Neuronal stem cell (in vitro differentiated cells): ENCODE results near the gene SLC17A9.

Experiments used
- DNase-seq: peaks from one replicate; pipeline ENCODE4 v3.0.0-alpha.2; 2013; ENCODE audit warnings: low spot score
- H2AFZ ChIP-seq: one replicate; pipeline ENCODE4 v1.6.1; 2013; ENCODE audit warnings: mild to moderate bottlenecking, low read length, inconsistent platforms
- H2AK5ac ChIP-seq: 2 replicates; pipeline ENCODE4 v1.6.1; 2013; ENCODE audit warnings: low read depth, mild to moderate bottlenecking, inconsistent platforms, low read length, moderate library complexity, mixed read lengths
- H2BK120ac ChIP-seq: 2 replicates; pipeline ENCODE4 v1.6.1; 2013; ENCODE audit warnings: low read depth, mild to moderate bottlenecking, inconsistent platforms, low read length, moderate library complexity, mixed read lengths
- H2BK12ac ChIP-seq: one replicate; pipeline ENCODE4 v1.6.1; 2013; ENCODE audit warnings: low read length, inconsistent platforms
- H2BK15ac ChIP-seq: 2 replicates; pipeline ENCODE4 v1.6.1; 2013; ENCODE audit warnings: mild to moderate bottlenecking, low read length, inconsistent platforms, mixed read lengths
- H2BK5ac ChIP-seq: one replicate; pipeline ENCODE4 v1.6.1; 2013; ENCODE audit warnings: inconsistent platforms, mild to moderate bottlenecking, low read length, moderate library complexity
- H3K14ac ChIP-seq: one replicate; pipeline ENCODE4 v1.6.1; 2013; ENCODE audit warnings: low read length, inconsistent platforms
- H3K18ac ChIP-seq: 2 replicates; pipeline ENCODE4 v1.6.1; 2013; ENCODE audit warnings: low read length, inconsistent platforms
- H3K23ac ChIP-seq: 2 replicates; pipeline ENCODE4 v1.6.1; 2013; ENCODE audit warnings: low read depth, mild to moderate bottlenecking, mixed read lengths, low read length, inconsistent platforms; ENCODE audit not compliant: poor library complexity
- H3K27ac ChIP-seq: replicated peaks from 3 replicates; pipeline ENCODE4 v1.5.1; 2013; ENCODE audit warnings: low read length, inconsistent platforms
- H3K27me3 ChIP-seq, 3 experiments: 2 replicates each; pipeline ENCODE4 v1.6.1; 2013; ENCODE audit warnings: low read length in 3 of 3, mild to moderate bottlenecking in 2 of 3, inconsistent platforms in 1 of 3, low read depth in 1 of 3, mixed read lengths in 1 of 3, moderate library complexity in 1 of 3; ENCODE audit not compliant: control insufficient read depth in 3 of 3, insufficient read depth in 3 of 3
- H3K36me3 ChIP-seq, 2 donors: replicated peaks in 1 of 2; 2 replicates each; pipeline ENCODE4 v1.6.1; 2013; ENCODE audit warnings: low read length in 2 of 2; ENCODE audit not compliant: control insufficient read depth in 2 of 2, insufficient read depth in 2 of 2
- H3K4ac ChIP-seq: 2 replicates; pipeline ENCODE4 v1.6.1; 2013; ENCODE audit warnings: inconsistent platforms, mild to moderate bottlenecking, low read length, moderate library complexity
- H3K4me1 ChIP-seq, 2 donors: 1 replicate in 1 of 2; 2 replicates in 1 of 2; pipeline ENCODE4 v1.6.1; 2013; ENCODE audit warnings: low read length in 2 of 2, low read depth in 1 of 2; ENCODE audit not compliant: control insufficient read depth in 2 of 2, insufficient read depth in 1 of 2
- H3K4me2 ChIP-seq: one replicate; pipeline ENCODE4 v1.6.1; 2013; ENCODE audit warnings: mild to moderate bottlenecking, low read length, inconsistent platforms; ENCODE audit not compliant: insufficient read depth, poor library complexity, severe bottlenecking
- H3K4me3 ChIP-seq, 2 donors: 2 replicates each; pipeline ENCODE4 v1.5.1; 2013; ENCODE audit warnings: low read length in 2 of 2, mild to moderate bottlenecking in 2 of 2, inconsistent platforms in 1 of 2, moderate library complexity in 1 of 2
- H3K79me1 ChIP-seq: one replicate; pipeline ENCODE4 v1.6.1; 2013; ENCODE audit warnings: low read depth, mild to moderate bottlenecking, inconsistent platforms, low read length, moderate library complexity
- H3K9ac ChIP-seq: one replicate; pipeline ENCODE4 v1.6.1; 2013; ENCODE audit warnings: mild to moderate bottlenecking, low read depth, low read length, inconsistent platforms; ENCODE audit not compliant: poor library complexity
- H3K9me3 ChIP-seq, 2 donors: replicated peaks in 1 of 2; 2 replicates each; pipeline versions ENCODE3 to v1.6.1; 2013; ENCODE audit warnings: low read length in 2 of 2, mild to moderate bottlenecking in 2 of 2, inconsistent platforms in 1 of 2, low read depth in 1 of 2, mixed read lengths in 1 of 2, moderate library complexity in 1 of 2; ENCODE audit not compliant: control insufficient read depth in 2 of 2, insufficient read depth in 1 of 2
- H4K8ac ChIP-seq: one replicate; pipeline ENCODE4 v1.6.1; 2013; ENCODE audit warnings: low read depth, mild to moderate bottlenecking, inconsistent platforms, low read length, moderate library complexity
- H4K91ac ChIP-seq: one replicate; pipeline ENCODE4 v1.6.1; 2013; ENCODE audit warnings: low read length, low read depth, mild to moderate bottlenecking, inconsistent platforms; ENCODE audit not compliant: poor library complexity
- WGBS, 2 donors: extraction: QIAGEN DNeasy Blood & Tissue Kit; methylation state at CpG; one replicate each; pipeline ENCODE4 v1.1.7; 2013; ENCODE audit warnings: missing lambda C conversion rate in 2 of 2, mixed read lengths in 1 of 2; ENCODE audit not compliant: insufficient read length in 2 of 2, insufficient replicate concordance in 1 of 2; ENCODE audit errors: extremely low coverage in 2 of 2; 5-methylcytosine and 5-hydroxymethylcytosine counted together

The SLC17A9 gene

GRCh38 chr20:62906647-62907375 lies 45.7 kb upstream of the SLC17A9 start:
- peaks cover 73 to 100% of the 10 kb centered on the region in 2 donors for H3K36me3 ChIP-seq
- no peaks in the 10 kb centered on the region for H3K27me3 ChIP-seq
- H3K4me2 ChIP-seq, result no peak overlapping the region

GRCh38 chr20:62907384-62908317 lies 44.9 kb upstream of the SLC17A9 start:
- no peak for DNase-seq
- no CpG with 5 or more reads among the region's 16 CpGs for WGBS, 2 donors
- H2BK12ac ChIP-seq, result no peak overlapping the region

More at GRCh38 chr20:62906647-62907375, 45.7 kb upstream of the SLC17A9 start:
- H3K4me1 ChIP-seq, result no peaks in the 10 kb centered on the region
- no peak overlapping the region for H2BK120ac ChIP-seq
- peak overlapping the region; percentile 11 for H2BK5ac ChIP-seq
- H3K27ac ChIP-seq, result no peak overlapping the region
- no peaks in the 10 kb centered on the region for H3K9me3 ChIP-seq
- H2BK15ac ChIP-seq, result no peak overlapping the region
- no peak overlapping the region for H3K14ac ChIP-seq
- no peak overlapping the region for H3K4me3 ChIP-seq
- WGBS, 2 donors, result no CpG with 5 or more reads among the region's 31 CpGs
- no peak overlapping the region for H2AK5ac ChIP-seq
- no peak overlapping the region for H3K4ac ChIP-seq
- H3K23ac ChIP-seq, result no peak overlapping the region
- H3K79me1 ChIP-seq, result peaks cover 7% of the 10 kb centered on the region
- H2AFZ ChIP-seq, result no peak overlapping the region
- H4K8ac ChIP-seq, result no peak overlapping the region
- no peak for DNase-seq
- H2BK12ac ChIP-seq, result no peak overlapping the region
- H4K91ac ChIP-seq, result no peak overlapping the region
- no peak overlapping the region for H3K9ac ChIP-seq
- no peak overlapping the region for H3K18ac ChIP-seq

GRCh38 chr20:62908971-62909791 lies 43.3 kb upstream of the SLC17A9 start:
- no peak overlapping the region for H3K4me3 ChIP-seq
- no peak overlapping the region for H3K4ac ChIP-seq
- no peaks in the 10 kb centered on the region for H3K27me3 ChIP-seq
- H3K36me3 ChIP-seq, result peaks cover 68 to 99% of the 10 kb centered on the region in 2 donors
- H3K79me1 ChIP-seq, result peaks cover 13% of the 10 kb centered on the region
- H4K91ac ChIP-seq, result no peak overlapping the region
- no peak overlapping the region for H2BK5ac ChIP-seq
- no peak overlapping the region for H3K9ac ChIP-seq
- H3K27ac ChIP-seq, result no peak overlapping the region
- H4K8ac ChIP-seq, result no peak overlapping the region
- H3K14ac ChIP-seq, result no peak overlapping the region
- H2AFZ ChIP-seq, result no peak overlapping the region
- H2BK12ac ChIP-seq, result no peak overlapping the region
- no peaks in the 10 kb centered on the region for H3K9me3 ChIP-seq
- H2AK5ac ChIP-seq, result no peak overlapping the region
- H3K18ac ChIP-seq, result no peak overlapping the region
- no peak overlapping the region for H3K23ac ChIP-seq
- H3K4me1 ChIP-seq, result peaks cover 0 to 4% of the 10 kb centered on the region in 2 donors
- no peak overlapping the region for H2BK120ac ChIP-seq
- no peak overlapping the region for H3K4me2 ChIP-seq
- H2BK15ac ChIP-seq, result no peak overlapping the region
- WGBS, 2 donors, result no CpG with 5 or more reads among the region's 18 CpGs
- DNase-seq, result no peak

More at GRCh38 chr20:62907384-62908317, 44.9 kb upstream of the SLC17A9 start:
- Histone ChIP-seq H4K91ac (no peak overlapping the region), H3K27me3 (no peaks in the 10 kb centered on the region), H4K8ac (no peak overlapping the region), H3K79me1 (peaks cover 11% of the 10 kb centered on the region), H3K4me2 (no peak overlapping the region), H2AFZ (no peak overlapping the region), H2BK120ac (no peak overlapping the region), H2AK5ac (no peak overlapping the region), H3K4me1 (no peaks in the 10 kb centered on the region), H2BK5ac (no peak overlapping the region), H3K18ac (no peak overlapping the region), H3K36me3 (peaks cover 73 to 100% of the 10 kb centered on the region in 2 donors), H3K14ac (no peak overlapping the region), H3K27ac (no peak overlapping the region), H3K4me3 (no peak overlapping the region), H3K9me3 (no peaks in the 10 kb centered on the region), H3K4ac (no peak overlapping the region), H2BK15ac (no peak overlapping the region), H3K9ac (no peak overlapping the region), H3K23ac (no peak overlapping the region)
